Neural cell (in vitro differentiated cells): Measurements from ENCODE around the gene RNF223. TPM values are rescaled to one million over a fixed set of nuclear protein-coding genes. Genes with fewer than 3 reads are reported as not detected.

Experiments
- H2AFZ ChIP-seq: fragments of 200-600, 300-800 bp; sonication (generic), shearing (Covaris generic); 2 replicates; pipeline ENCODE4 v1.6.0; 2014; ENCODE audit warnings: low read depth, mild to moderate bottlenecking, antibody characterized with exemption, low read length, moderate library complexity
- H3F3A ChIP-seq: fragments of 200-600 bp; shearing (Covaris generic); 2 replicates; pipeline ENCODE4 v1.6.1; 2016; ENCODE audit warnings: mild to moderate bottlenecking, moderate library complexity, mixed read lengths, antibody characterized with exemption, low read length; ENCODE audit not compliant: insufficient read depth, poor library complexity, severe bottlenecking
- H3K27ac ChIP-seq: fragments of 200-600, 300-800 bp; sonication (generic), shearing (Covaris generic); 2 replicates; pipeline ENCODE4 v1.5.1; 2014; ENCODE audit warnings: mild to moderate bottlenecking, low read length, moderate library complexity
- H3K27me3 ChIP-seq: fragments of 300-800, 200-600 bp; sonication (generic), shearing (Covaris generic); 2 replicates; pipeline ENCODE4 v1.6.0; 2014; ENCODE audit warnings: mild to moderate bottlenecking, low read depth, low read length, moderate library complexity; ENCODE audit not compliant: insufficient read depth
- H3K36me3 ChIP-seq: fragments of 300-800, 200-600 bp; sonication (generic), shearing (Covaris generic); 2 replicates; pipeline ENCODE4 v1.5.1; 2014; ENCODE audit warnings: mild to moderate bottlenecking, antibody characterized with exemption, low read length, moderate library complexity; ENCODE audit not compliant: insufficient read depth
- H3K4me2 ChIP-seq: fragments of 300-800, 200-600 bp; sonication (generic), shearing (Covaris generic); 2 replicates; pipeline ENCODE4 v1.6.0; 2014; ENCODE audit warnings: mild to moderate bottlenecking, low read length
- H3K4me3 ChIP-seq: fragments of 300-800, 200-600 bp; sonication (generic), shearing (Covaris generic); 2 replicates; pipeline ENCODE4 v1.5.1; 2014; ENCODE audit warnings: mild to moderate bottlenecking, low read length, moderate library complexity
- H3K79me2 ChIP-seq: fragments of 200-600 bp; shearing (Covaris generic); replicated peaks from 2 replicates; pipeline ENCODE4 v1.6.0; 2014; ENCODE audit warnings: mild to moderate bottlenecking, low read length, moderate library complexity; ENCODE audit not compliant: insufficient read depth
- H3K9ac ChIP-seq: fragments of 300-800, 200-600 bp; sonication (generic), shearing (Covaris generic); 2 replicates; pipeline ENCODE4 v1.6.1; 2016; ENCODE audit warnings: mild to moderate bottlenecking, low read length, mixed read lengths
- H3K9me2 ChIP-seq: fragments of 200-600 bp; shearing (Covaris generic); 2 replicates; pipeline ENCODE4 v1.6.1; 2016; ENCODE audit warnings: mild to moderate bottlenecking, low read length, mixed read lengths; ENCODE audit not compliant: insufficient read depth
- H3K9me3 ChIP-seq: fragments of 200-600, 300-800 bp; sonication (generic), shearing (Covaris generic); 2 replicates; pipeline ENCODE4 v1.6.1; 2016; ENCODE audit warnings: mild to moderate bottlenecking, mixed run types, low read length, moderate library complexity, mixed read lengths
- H4K20me1 ChIP-seq: fragments of 200-600 bp; shearing (Covaris generic); 2 replicates; pipeline ENCODE4 v1.6.1; 2016; ENCODE audit warnings: mild to moderate bottlenecking, mixed run types; ENCODE audit not compliant: insufficient read depth
- EP300 ChIP-seq: fragments of 450-650 bp; conservative IDR thresholded peaks from 2 replicates; pipeline ENCODE4 v1.6.1; 2014; ENCODE audit warnings: antibody characterized with exemption, mild to moderate bottlenecking, moderate library complexity; ENCODE audit not compliant: poor library complexity, severe bottlenecking
- EZH2 ChIP-seq: fragments of 200-600, 300-800 bp; shearing (Covaris generic), sonication (generic); IDR thresholded peaks from 2 replicates; pipeline ENCODE4 v1.6.1; 2014; ENCODE audit warnings: antibody characterized with exemption, low read length, borderline replicate concordance, mild to moderate bottlenecking; ENCODE audit not compliant: insufficient read depth, poor library complexity, severe bottlenecking
- MXI1 ChIP-seq: fragments of 450-650 bp; conservative IDR thresholded peaks from 2 replicates; pipeline ENCODE4 v1.6.1; 2014; ENCODE audit warnings: antibody characterized with exemption, mild to moderate bottlenecking; ENCODE audit not compliant: poor library complexity, severe bottlenecking
- POLR2AphosphoS5 ChIP-seq: IDR thresholded peaks from 2 replicates; pipeline ENCODE4 v1.6.1; 2012
- RAD21 ChIP-seq: fragments of 450-650 bp; conservative IDR thresholded peaks from 2 replicates; pipeline ENCODE4 v1.6.1; 2014; ENCODE audit warnings: antibody characterized with exemption, mild to moderate bottlenecking, moderate library complexity
- SMC3 ChIP-seq: fragments of 450-650 bp; conservative IDR thresholded peaks from 2 replicates; pipeline ENCODE4 v1.6.1; 2014; ENCODE audit warnings: antibody characterized with exemption, mild to moderate bottlenecking, moderate library complexity; ENCODE audit not compliant: poor library complexity
- TAF1 ChIP-seq: IDR thresholded peaks from 2 replicates; pipeline ENCODE4 v1.6.1; 2012; ENCODE audit warnings: low read depth
- polyA plus RNA-seq: library from polyadenylated mRNA; depleted of rRNA; stranded (reverse); fragments of >200 nt; gene quantifications from 2 replicates; pipeline ENCODE4 v1.2.3, GENCODE V29; 2014
- TF ChIP-seq, protein P1 (sequence below): IDR thresholded peaks from 2 replicates; pipeline ENCODE4 v1.6.1; 2012; ENCODE audit warnings: borderline replicate concordance
- TF ChIP-seq, protein P2 (sequence below): fragments of 450-650 bp; IDR thresholded peaks from 2 replicates; pipeline ENCODE4 v1.5.1; 2014; ENCODE audit warnings: antibody characterized with exemption, mild to moderate bottlenecking, moderate library complexity; ENCODE audit not compliant: poor library complexity, severe bottlenecking

RNF223 gene
- polyA plus RNA-seq, 1 donor from 2014 or later: not detected

DNA sequence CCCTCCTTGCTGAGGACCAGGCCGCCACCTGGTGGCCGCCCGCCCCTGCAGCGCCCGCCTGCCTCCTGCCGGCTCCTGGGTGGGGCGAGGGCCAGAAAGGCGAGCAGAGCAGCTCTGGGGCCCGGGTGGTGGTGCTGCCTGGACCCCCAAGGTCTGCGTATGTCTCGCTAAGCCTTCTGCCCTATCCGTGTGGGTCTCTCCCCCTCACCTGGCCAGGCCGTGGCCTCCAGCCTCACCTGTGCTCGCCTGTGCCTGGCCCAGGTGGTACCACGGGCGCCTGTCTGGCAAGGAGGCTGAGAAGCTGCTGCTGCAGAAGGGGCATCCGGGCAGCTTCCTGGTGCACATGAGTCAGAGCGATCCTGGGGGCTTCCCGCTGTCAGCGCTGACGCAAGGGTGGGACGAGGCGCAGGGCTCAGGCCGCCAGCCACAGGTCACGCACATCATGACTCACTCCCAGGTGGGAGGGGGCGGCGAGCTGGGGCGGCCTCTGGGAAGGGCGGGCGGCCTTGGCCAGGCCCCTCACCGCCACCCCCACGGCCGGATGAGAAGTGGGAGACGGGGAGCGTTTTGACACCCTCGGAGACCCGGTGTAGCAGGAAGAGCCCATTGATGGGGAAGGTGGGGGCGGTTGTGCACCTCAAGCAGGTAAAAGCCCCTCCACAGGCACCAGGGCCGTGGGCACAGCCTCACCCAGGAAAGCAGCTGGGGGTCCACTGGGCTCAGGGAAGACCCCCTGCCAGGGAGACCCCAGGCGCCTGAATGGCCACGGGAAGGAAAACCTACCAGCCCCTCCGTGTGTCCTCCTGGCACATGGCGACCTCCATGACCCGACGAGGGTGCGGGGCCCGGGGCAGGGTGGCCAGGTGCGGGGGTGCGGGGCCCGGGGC lies 9.9 kb downstream of the RNF223 start (continued):
- TF ChIP-seq TAF1 (no peak), EZH2 (no peak)

DNA sequence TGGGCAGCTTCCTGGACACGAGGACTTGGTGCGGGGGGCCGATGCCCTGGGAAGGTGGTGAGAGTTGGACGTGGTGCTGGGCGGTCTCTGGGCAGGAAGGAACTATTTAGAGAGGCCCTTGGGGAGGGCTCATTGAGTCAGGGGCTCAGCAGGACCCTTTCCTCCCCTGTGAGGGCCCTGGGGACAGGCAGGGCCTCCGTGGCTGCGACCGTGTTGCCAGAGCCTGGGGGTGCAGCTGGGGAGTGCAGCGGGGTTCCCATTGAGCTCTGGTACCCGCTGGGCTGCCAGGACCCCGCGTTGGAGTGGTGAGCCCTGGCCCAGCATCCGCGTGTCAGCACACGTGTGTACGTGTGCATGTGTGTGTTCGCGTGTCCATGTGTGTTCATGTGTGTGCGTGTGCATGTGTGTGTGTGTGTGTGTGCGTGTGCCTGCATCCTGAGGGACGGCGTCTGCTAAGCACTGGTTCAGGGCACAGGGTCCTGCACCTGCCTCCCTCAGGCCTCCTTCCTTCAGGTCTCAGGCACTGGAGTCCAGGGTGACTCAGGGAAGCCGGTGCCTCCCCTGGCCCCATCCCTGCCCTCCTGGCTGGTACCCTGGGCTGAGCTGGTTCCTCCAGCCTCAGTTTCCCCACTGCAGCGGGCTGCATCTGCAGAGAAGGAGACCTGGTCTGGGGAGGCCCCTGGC lies 10.7 kb downstream of the RNF223 start:
- Histone ChIP-seq H3K9ac (no peak overlapping the region), H3K27me3 (peaks cover 19% of the 10 kb centered on the region), H3K79me2 (no peaks in the 10 kb centered on the region), H3K9me2 (no peaks in the 10 kb centered on the region), H4K20me1 (no peaks in the 10 kb centered on the region), H3K36me3 (no peaks in the 10 kb centered on the region), H3K9me3 (no peaks in the 10 kb centered on the region), H3F3A (no peaks in the 10 kb centered on the region), H3K4me3 (no peak overlapping the region), H3K4me2 (no peak overlapping the region), H3K27ac (no peak overlapping the region), H2AFZ (no peak overlapping the region)
- TF ChIP-seq SMC3 (peak; percentile 72), TAF1 (no peak)

DNA sequence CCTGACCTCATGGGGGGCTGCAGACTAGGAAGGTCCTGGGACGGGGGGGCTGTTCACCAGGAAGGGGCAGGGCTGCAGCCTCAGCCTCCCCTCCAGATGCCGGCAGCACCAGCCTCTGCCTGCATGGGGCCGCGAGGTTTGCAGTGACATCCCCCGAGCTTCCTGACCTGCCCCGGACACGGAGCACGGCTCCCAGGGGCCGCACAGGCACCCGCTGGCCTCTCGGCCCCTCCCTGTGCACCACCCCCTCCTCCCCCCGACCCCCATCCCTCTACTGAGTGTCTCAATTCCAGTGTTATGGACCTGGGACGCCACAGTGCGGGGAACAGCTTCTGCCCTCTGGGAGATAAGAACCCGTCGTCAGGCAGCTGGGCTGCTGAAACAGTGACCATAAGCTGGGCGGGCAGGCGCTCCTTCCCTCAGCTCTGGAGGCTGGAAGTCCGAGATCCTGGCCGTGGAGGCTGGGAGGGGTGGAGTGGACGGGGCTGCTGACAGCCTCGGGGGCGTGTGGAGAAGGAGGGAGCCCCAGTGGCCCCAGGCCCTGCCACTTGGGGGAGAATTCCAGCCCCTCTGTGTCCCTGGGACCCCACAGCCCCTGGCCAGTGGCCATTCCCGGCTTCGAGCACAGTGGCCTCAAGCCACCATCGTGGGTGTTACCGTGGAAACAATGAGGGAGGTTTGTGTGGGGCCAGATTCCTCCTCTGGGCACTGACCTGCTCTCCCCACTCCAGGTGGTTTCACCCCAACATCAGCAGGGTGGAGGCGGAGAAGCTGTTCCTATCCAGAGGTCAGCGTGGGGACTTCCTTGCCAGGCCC lies 11.6 kb downstream of the RNF223 start:
- Histone ChIP-seq H3K4me3 (no peak overlapping the region), H3K4me2 (no peak overlapping the region), H3K79me2 (no peaks in the 10 kb centered on the region), H2AFZ (no peak overlapping the region), H3K9me3 (no peaks in the 10 kb centered on the region), H3K27me3 (peaks cover 23% of the 10 kb centered on the region), H3K9ac (no peak overlapping the region), H3K36me3 (no peaks in the 10 kb centered on the region), H3K9me2 (no peaks in the 10 kb centered on the region), H3F3A (no peaks in the 10 kb centered on the region), H3K27ac (no peak overlapping the region), H4K20me1 (no peaks in the 10 kb centered on the region)
- TF ChIP-seq SMC3: no peak
- no peak for TF ChIP-seq RAD21
- no peak for TF ChIP-seq MXI1
- no peak for TF ChIP-seq POLR2AphosphoS5
- TF ChIP-seq EP300: no peak
- no peak for TF ChIP-seq TAF1
- TF ChIP-seq, protein P1, sequence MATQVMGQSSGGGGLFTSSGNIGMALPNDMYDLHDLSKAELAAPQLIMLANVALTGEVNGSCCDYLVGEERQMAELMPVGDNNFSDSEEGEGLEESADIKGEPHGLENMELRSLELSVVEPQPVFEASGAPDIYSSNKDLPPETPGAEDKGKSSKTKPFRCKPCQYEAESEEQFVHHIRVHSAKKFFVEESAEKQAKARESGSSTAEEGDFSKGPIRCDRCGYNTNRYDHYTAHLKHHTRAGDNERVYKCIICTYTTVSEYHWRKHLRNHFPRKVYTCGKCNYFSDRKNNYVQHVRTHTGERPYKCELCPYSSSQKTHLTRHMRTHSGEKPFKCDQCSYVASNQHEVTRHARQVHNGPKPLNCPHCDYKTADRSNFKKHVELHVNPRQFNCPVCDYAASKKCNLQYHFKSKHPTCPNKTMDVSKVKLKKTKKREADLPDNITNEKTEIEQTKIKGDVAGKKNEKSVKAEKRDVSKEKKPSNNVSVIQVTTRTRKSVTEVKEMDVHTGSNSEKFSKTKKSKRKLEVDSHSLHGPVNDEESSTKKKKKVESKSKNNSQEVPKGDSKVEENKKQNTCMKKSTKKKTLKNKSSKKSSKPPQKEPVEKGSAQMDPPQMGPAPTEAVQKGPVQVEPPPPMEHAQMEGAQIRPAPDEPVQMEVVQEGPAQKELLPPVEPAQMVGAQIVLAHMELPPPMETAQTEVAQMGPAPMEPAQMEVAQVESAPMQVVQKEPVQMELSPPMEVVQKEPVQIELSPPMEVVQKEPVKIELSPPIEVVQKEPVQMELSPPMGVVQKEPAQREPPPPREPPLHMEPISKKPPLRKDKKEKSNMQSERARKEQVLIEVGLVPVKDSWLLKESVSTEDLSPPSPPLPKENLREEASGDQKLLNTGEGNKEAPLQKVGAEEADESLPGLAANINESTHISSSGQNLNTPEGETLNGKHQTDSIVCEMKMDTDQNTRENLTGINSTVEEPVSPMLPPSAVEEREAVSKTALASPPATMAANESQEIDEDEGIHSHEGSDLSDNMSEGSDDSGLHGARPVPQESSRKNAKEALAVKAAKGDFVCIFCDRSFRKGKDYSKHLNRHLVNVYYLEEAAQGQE: no peak
- no peak for TF ChIP-seq EZH2
- TF ChIP-seq, protein P2, sequence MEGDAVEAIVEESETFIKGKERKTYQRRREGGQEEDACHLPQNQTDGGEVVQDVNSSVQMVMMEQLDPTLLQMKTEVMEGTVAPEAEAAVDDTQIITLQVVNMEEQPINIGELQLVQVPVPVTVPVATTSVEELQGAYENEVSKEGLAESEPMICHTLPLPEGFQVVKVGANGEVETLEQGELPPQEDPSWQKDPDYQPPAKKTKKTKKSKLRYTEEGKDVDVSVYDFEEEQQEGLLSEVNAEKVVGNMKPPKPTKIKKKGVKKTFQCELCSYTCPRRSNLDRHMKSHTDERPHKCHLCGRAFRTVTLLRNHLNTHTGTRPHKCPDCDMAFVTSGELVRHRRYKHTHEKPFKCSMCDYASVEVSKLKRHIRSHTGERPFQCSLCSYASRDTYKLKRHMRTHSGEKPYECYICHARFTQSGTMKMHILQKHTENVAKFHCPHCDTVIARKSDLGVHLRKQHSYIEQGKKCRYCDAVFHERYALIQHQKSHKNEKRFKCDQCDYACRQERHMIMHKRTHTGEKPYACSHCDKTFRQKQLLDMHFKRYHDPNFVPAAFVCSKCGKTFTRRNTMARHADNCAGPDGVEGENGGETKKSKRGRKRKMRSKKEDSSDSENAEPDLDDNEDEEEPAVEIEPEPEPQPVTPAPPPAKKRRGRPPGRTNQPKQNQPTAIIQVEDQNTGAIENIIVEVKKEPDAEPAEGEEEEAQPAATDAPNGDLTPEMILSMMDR: no peak
